D341Med (cell line): ENCODE data around the gene GTPBP6.
"Not testable (repeated sequence)": the region's sequence is repeated elsewhere in the genome, so short reads cannot be mapped to it uniquely, and the experiment has no call there.

ENCODE experiments used
- DNase-seq: peaks from one replicate; pipeline ENCODE4 v3.0.0; 2012; ENCODE audit warnings: low spot score

The GTPBP6 gene

DNA sequence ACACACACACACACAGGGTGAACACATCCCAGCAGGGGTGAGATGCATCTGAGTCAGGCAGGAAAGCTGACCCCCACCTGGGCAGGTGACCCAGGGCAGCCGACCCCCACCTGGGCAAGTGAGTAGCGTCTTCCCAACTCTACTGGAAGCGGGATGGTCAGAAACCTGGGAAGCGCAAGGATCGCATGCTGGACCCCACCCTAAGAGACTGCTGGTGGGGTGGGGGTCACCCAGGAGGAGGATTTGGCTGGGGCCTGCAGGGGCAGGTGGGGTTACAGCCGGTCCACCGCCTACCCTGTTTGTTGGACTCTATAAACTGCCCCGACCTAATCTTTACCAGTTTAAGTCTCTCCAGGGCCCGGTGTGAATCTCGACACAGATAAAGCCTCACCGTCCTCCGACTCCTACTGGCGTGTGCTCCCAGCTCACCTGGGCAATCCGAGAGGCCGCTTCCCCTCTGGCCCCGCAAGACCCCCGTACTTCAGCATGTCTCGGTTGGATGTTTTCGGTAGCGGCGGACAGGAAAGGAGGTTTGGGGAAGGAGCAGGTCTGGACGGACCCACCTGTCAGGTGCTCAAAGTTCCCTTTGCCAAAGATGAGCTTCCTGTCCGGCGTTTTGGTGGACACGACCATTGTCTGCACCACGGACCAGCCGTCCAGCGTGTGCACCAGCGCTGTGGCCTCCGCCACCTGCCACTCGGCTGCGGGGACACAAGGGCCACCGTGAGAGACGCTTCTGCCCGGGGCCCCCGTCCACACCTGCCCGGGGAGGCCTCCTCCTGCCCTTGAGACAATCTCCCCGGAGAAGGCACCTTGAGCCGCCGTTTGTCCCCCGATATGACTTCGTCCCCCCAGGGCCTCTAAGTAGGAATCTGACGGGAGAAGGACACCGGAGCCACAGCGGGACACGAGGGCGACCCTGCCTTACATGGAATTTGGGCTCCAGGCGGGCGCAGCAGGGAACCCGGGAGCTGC lies 2.0 kb downstream of the GTPBP6 start:
- no peak for DNase-seq

DNA sequence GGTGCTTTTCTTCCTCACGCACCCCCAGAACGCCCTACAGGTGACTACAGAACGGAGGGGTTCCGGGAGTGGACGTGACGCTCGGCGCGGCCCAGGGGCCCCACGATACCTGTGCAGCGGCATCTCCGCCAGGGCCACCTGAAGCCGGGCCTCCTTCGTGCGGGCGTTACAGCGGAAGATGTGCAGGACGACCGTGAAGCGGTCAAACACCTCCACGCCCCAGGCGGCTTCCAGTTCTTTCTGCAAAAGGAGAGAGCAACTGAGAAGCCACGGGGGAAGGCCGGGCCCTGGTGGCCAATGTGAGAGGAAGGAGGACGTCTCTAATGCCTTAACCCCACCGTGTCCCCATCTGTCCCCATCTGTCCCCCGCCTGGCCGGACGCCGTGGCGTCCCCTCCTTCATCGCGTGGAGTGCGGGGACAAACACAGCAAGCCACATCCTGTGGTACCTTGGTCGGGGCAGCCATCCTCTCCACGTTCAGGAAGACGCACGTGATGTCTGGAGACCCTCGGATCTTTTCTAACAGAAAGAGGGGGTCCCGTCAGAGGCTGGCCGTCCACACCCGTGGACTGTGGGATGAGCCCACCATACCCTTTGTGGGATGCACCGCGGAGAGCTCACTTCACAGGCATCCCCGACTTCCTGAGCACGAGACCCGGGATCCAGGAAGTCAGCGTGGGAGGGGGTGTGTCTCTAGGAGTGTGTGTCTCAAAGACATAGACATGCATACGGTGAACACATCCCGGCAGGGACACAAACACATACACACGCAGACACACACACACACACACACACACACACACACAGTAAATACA lies 3.6 kb downstream of the GTPBP6 start:
- DNase-seq, result no peak

GRCh38 chrX:314049-314448 lies 4.5 kb downstream of the GTPBP6 start:
- DNase-seq, result no peak

- DNase-seq, result no peak
These were observed 5.0 kb downstream of the GTPBP6 start for GRCh38 chrX:313546-313945.

DNA sequence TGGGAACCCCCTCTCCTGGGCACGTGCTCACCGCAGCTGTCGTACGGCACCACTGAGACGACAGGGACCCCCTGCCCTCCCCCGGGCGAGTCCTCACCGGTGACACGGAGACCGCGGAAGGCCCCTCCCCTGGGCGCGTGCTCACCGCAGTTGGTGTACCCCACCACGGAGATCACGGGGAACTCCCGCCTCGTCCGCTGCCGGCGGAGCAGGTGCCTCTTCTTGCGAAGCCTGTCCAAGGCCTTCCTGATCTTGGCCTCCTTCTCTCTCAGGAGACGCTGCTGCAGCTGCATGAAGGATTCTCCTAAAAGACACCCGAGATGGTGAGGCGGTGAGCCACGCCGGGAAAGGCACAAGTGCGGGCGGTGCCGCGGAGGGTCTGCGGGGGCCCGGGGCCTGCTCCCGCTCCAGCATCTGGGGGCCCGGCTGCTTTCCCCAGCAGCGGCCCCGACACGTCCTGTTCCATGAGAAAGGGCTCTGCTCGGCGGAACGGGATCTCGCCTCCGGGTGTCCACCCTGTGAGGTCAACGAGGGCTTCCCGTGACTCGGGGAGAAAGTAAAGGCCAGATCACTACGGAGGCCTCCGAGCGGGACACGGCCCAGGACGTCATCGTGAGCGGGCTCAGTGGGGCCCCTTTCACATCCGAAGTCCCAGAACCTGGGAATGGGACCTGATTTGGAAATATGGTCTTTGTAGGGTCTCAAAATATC lies 5.8 kb downstream of the GTPBP6 start:
- DNase-seq, result no peak

GRCh38 chrX:311156-312129 lies 7.2 kb downstream of the GTPBP6 start:
- DNase-seq, result no peak

DNA sequence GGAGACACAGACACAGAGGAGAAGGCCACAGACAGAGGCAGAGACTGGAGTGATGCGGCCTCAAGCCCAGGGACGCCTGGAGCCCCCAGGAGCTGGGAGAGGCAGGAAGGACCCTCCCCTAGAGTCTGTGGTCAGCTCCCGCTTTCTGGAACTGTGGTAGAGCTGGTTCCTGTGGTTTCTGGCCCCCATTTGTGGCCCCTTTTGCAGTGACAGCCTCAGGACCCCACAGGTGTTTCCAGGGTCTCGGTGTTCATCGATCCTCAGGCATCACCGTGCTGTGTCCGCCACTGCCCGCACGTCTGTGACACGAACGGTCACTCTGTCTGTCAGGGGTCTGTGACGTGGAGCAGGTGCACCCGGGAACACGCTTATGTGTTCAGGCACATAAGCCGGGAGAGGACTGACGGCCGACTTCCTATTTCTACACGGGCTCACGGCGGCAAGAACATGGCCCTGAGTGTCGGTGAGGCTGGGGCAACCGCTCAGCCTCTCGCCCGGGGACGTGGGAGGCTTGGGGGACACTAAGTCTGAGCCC lies 7.9 kb downstream of the GTPBP6 start:
- no peak for DNase-seq

- DNase-seq, result no peak
These were observed 9.6 kb downstream of the GTPBP6 start for GRCh38 chrX:308821-309520.

- DNase-seq, result no peak
These were observed 11.1 kb downstream of the GTPBP6 start for GRCh38 chrX:307261-308111.

GRCh38 chrX:306614-307251 lies 11.9 kb downstream of the GTPBP6 start:
- DNase-seq, result not testable (repeated sequence)

GRCh38 chrX:305781-306613 lies 12.6 kb downstream of the GTPBP6 start:
- DNase-seq, result not testable (repeated sequence)

GRCh38 chrX:302975-303374 lies 15.6 kb downstream of the GTPBP6 start:
- DNase-seq, result no peak

- no peak for DNase-seq
These were observed 18.3 kb downstream of the GTPBP6 start for GRCh38 chrX:300334-300733.

GRCh38 chrX:298993-299392 lies 19.6 kb downstream of the GTPBP6 start:
- DNase-seq, result no peak

GRCh38 chrX:295136-295535 lies 23.5 kb downstream of the GTPBP6 start:
- no peak for DNase-seq

DNA sequence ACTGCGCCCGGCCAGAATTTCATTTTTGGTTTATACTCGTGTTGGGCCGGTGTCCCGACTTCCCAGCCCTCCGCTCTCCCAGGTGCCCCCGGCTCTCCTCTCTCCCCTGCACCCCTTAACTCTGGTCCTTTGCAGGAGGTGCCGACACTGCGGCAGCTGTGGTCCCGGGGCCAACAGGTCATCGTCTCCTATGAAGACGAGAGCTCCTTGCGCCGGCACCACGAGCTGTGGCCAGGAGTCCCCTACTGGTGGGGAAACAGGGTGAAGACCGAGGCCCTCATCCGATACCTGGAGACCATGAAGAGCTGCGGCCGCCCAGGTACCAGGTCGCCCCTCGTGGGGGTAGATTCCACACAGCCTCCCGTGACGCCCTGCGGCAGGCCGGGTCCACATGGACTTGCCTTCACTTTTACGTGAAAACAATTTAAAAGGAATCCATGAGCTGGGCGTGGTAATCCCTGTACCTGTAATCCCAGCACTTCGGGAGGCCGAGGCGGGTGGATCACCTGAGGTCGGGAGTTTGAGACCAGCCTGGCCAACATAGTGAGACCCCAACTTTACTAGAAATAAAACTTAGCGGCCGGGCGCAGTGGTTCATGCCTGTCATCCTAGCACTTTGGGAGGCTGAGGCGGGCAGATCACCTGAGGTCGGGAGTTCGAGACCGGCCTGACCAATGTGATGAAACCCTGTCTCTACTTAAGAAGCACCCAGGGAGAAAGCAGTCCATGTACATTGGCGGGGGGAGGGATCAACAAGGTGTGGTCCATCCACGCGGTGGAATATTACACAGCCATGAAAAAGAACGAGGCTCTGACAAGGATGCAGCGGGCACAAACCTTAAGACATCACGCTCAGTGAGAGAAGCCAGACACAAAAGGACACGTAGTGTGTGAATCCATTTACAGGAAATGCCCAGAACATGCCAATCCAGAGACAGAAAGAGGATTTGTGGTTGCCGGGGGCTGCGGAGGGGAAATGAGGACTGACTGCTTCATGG lies 25.4 kb downstream of the GTPBP6 start:
- no peak for DNase-seq
